AG10803 (cell line): ENCODE results near the gene PCDHB7.
A peak's percentile ranks its signal among the peaks of the same experiment; 100 is the strongest.
"Not testable (repeated sequence)": the region's sequence is repeated elsewhere in the genome, so short reads cannot be mapped to it uniquely, and the experiment has no call there.

Experiments
- DNase-seq: peaks from one replicate; pipeline ENCODE4 v3.0.0; 2010; ENCODE audit warnings: low read depth
- H3K4me3 ChIP-seq: 2 replicates; pipeline ENCODE4 v1.5.1; 2011; ENCODE audit warnings: mild to moderate bottlenecking, low read length, control low read depth
- TF ChIP-seq, protein P1 (sequence below): conservative IDR thresholded peaks from 2 replicates; pipeline ENCODE4 v1.5.1; 2011; ENCODE audit warnings: mild to moderate bottlenecking, low read length, control low read depth, inconsistent platforms

The PCDHB7 gene

GRCh38 chr5:141213656-141214339, 41.4 kb downstream of the PCDHB7 start, which contains the start of gene PCDHB13:
PCDHB13 (plus strand) TSS chr5:141213919; CDS start chr5:141214124, 205 bp downstream.
- peak within 1 kb of the TSS; percentile 20; the same call in 1 of the 2 replicates for H3K4me3 ChIP-seq
- peak; percentile 30 for DNase-seq
- TF ChIP-seq, protein P1, sequence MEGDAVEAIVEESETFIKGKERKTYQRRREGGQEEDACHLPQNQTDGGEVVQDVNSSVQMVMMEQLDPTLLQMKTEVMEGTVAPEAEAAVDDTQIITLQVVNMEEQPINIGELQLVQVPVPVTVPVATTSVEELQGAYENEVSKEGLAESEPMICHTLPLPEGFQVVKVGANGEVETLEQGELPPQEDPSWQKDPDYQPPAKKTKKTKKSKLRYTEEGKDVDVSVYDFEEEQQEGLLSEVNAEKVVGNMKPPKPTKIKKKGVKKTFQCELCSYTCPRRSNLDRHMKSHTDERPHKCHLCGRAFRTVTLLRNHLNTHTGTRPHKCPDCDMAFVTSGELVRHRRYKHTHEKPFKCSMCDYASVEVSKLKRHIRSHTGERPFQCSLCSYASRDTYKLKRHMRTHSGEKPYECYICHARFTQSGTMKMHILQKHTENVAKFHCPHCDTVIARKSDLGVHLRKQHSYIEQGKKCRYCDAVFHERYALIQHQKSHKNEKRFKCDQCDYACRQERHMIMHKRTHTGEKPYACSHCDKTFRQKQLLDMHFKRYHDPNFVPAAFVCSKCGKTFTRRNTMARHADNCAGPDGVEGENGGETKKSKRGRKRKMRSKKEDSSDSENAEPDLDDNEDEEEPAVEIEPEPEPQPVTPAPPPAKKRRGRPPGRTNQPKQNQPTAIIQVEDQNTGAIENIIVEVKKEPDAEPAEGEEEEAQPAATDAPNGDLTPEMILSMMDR: peak; percentile 38

DNA sequence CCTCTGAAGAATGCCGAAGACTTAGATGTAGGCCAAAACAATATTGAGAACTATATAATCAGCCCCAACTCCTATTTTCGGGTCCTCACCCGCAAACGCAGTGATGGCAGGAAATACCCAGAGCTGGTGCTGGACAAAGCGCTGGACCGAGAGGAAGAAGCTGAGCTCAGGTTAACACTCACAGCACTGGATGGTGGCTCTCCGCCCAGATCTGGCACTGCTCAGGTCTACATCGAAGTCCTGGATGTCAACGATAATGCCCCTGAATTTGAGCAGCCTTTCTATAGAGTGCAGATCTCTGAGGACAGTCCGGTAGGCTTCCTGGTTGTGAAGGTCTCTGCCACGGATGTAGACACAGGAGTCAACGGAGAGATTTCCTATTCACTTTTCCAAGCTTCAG, 42.1 kb downstream of the PCDHB7 start:
- not testable (repeated sequence) for DNase-seq, H3K4me3 ChIP-seq

DNA sequence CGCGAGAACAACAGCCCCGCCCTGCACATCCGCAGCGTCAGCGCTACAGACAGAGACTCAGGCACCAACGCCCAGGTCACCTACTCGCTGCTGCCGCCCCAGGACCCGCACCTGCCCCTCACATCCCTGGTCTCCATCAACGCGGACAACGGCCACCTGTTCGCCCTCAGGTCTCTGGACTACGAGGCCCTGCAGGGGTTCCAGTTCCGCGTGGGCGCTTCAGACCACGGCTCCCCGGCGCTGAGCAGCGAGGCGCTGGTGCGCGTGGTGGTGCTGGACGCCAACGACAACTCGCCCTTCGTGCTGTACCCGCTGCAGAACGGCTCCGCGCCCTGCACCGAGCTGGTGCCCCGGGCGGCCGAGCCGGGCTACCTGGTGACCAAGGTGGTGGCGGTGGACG, 43.1 kb downstream of the PCDHB7 start:
- H3K4me3 ChIP-seq, DNase-seq: not testable (repeated sequence)

GRCh38 chr5:141216035-141216434, 43.6 kb downstream of the PCDHB7 start:
- not testable (repeated sequence) for H3K4me3 ChIP-seq, DNase-seq

- TF ChIP-seq, protein P1: peak; percentile 34
- peak within 1 kb of the TSS; percentile 47 for H3K4me3 ChIP-seq
- peak; percentile 44 for DNase-seq
These were observed 50.8 kb downstream of the PCDHB7 start, which contains the start of gene PCDHB14 for GRCh38 chr5:141223112-141223783. PCDHB14 (plus strand) TSS chr5:141223343; CDS start chr5:141223506, 163 bp downstream.

- not testable (repeated sequence) for H3K4me3 ChIP-seq, DNase-seq
These were observed 52.4 kb downstream of the PCDHB7 start for GRCh38 chr5:141224844-141225243.

DNA sequence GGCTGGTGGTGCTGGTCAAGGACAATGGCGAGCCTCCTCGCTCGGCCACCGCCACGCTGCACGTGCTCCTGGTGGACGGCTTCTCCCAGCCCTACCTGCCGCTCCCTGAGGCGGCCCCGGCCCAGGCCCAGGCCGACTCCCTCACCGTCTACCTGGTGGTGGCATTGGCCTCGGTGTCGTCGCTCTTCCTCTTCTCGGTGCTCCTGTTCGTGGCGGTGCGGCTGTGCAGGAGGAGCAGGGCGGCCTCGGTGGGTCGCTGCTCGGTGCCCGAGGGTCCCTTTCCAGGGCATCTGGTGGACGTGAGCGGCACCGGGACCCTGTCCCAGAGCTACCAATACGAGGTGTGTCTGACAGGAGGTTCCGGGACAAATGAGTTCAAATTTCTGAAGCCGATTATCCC, 53.0 kb downstream of the PCDHB7 start:
- DNase-seq, H3K4me3 ChIP-seq: not testable (repeated sequence)
